Measurements from ENCODE around the gene SRSF12. TPM values are rescaled to one million over a fixed set of nuclear protein-coding genes. Genes with fewer than 3 reads are reported as not detected.
A peak's percentile ranks its signal among the peaks of the same experiment; 100 is the strongest.

The SRSF12 gene
- total RNA-seq, 2 experiments from 2014 or later, result 0.15 TPM; not detected in 1

DNA sequence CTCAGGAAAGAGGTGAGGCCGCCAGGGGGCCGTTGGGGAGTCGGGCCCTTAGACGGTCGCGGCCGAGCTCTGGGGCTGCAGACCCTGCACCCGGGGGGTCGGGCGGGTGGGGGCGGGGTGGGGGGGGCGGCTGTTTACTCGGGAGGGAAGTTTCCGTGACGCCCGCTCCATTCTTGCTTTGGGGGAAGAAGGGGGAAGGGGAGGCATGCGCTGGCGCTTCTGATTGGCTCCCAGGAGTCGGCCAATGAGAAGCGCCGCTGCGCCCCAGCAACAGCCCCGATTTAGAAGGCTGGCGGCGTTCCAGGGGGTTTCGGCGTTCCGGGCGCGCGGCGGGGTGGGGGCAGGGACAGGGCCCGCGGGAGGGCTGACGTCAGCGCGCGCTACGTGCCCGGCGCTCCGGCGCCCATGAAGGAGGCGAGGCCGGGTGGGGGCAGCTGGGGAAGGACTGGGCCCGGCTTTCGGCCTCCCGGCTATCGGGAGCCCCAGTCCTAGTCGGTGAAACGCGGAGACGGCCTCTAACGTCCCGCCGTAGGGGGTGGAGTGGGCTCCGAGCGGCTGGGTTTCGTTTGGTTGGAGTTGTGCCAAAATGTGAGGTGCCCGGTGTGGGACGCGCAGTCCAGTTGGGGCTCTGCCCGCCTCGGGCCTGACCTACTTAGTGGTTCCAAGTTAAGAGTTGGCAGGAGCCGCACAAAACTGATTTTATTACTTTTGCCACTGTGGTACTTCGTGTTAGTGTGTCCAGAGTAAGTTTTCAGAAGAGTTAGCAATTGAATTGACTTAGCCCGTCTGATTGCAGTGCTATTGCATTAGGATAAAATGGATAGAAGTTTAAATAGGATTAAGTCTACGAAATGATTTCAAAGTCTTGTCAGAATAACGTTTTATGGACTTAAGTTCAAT lies 36.2 kb downstream of the SRSF12 start:
- intact Hi-C loops (cut with micrococcal nuclease), result loop anchor here (2.0 to 10.0 kb wide), 10 partner anchors 217 to 1757 kb away; partner anchors contain the start of genes AKIRIN2, GJB7, LYRM2 and MAP3K7

DNA sequence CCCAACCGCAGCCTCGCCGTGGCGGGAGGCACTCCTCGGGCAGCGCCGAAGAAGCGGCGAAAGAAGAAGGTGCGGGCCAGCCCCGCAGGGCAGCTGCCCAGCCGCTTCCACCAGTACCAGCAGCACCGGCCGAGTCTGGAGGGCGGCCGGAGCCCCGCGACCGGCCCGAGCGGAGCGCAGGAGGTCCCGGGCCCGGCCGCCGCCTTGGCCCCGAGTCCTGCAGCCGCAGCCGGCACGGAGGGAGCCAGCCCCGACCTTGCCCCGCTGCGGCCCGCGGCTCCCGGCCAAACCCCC lies 36.8 kb downstream of the SRSF12 start:
- peaks cover 37% of the 10 kb centered on the region for H3K36me3 Mint-ChIP-seq (ENCODE audit: low read depth)
- H3K27me3 Mint-ChIP-seq (ENCODE audit: low read depth), result no peaks in the 10 kb centered on the region
- no peak for DNase-seq
- peak overlapping the region; percentile 99 for H3K27ac Mint-ChIP-seq
- intact Hi-C loops (cut with micrococcal nuclease), result loop anchor here (2.0 to 10.0 kb wide), 10 partner anchors 218 to 1756 kb away; partner anchors contain the start of genes AKIRIN2, GJB7, LYRM2 and MAP3K7
- peak overlapping the region; percentile 93 for H3K4me3 Mint-ChIP-seq
- H3K4me1 Mint-ChIP-seq (ENCODE audit: low read depth), result peaks cover 30% of the 10 kb centered on the region
- no peaks in the 10 kb centered on the region for H3K9me3 Mint-ChIP-seq
- CTCF ChIA-PET, result interaction anchor here (0.6 kb wide), 1 partner anchor 286 kb away, joined by 5 read pairs; no protein-coding TSS in a partner anchor

More for the DNA sequence above, 36.2 kb downstream of the SRSF12 start:
- Mint-ChIP-seq H3K27ac (peak overlapping the region; percentile 92), H3K9me3 (no peaks in the 10 kb centered on the region), H3K4me3 (peak overlapping the region; percentile 85), H3K36me3 (ENCODE audit: low read depth) (peaks cover 37% of the 10 kb centered on the region), H3K4me1 (ENCODE audit: low read depth) (peaks cover 33% of the 10 kb centered on the region), H3K27me3 (ENCODE audit: low read depth) (no peaks in the 10 kb centered on the region)
- peak; percentile 99 for DNase-seq
- CTCF ChIA-PET, result interaction anchor here (0.8 kb wide), 2 partner anchors 62 to 99 kb away, joined by 3 to 4 read pairs; no protein-coding TSS in a partner anchor

DNA sequence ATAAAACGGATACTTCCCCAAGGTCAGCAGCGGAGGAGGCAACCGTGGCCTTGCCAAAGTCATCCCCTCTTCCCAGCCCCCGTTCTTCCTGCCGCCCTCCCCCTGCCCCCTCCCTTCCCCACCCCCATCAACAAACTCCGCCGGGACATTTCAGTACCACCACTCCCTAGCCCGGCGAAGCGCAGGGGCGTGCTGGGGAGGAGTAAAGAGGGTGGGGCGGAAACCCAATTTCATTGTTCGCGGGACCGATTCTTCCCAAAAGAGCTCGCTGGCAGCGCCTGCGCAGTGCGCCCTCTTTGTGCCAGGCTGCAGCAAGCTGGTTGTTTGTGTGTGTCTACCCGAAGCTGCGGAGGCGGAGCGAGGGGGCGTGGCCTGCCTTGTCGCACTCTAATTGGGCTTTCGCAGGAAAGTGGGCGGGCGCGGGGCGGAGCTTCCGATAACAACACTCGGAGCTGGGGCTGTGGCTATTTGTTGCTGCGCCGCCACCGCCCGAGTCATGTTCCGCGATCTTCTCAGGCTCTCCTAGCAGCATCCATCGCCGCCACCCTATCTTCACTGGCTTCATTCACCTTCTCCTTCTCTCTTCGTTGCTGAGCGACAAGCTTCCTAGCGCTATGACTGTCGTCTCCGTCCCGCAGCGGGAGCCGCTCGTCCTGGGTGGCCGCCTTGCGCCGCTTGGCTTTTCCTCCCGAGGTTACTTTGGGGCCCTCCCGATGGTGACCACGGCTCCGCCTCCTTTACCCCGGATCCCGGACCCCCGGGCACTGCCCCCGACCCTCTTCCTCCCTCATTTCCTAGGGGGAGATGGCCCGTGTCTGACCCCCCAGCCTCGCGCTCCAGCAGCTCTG lies 37.4 kb downstream of the SRSF12 start, which contains the start of gene PNRC1:
PNRC1 (plus strand) TSS at position 471 of the 848 bp plus-strand sequence; CDS start at position 615, 144 bp downstream.
- Mint-ChIP-seq H3K27me3 (ENCODE audit: low read depth) (no peaks in the 10 kb centered on the region), H3K36me3 (ENCODE audit: low read depth) (peaks cover 34% of the 10 kb centered on the region), H3K4me1 (ENCODE audit: low read depth) (peaks cover 29% of the 10 kb centered on the region), H3K4me3 (peak within 1 kb of the TSS; percentile 93), H3K9me3 (no peaks in the 10 kb centered on the region), H3K27ac (peak within 1 kb of the TSS; percentile 99)
- peak; percentile 100 for DNase-seq
- intact Hi-C loops (cut with micrococcal nuclease), result loop anchor here (1.0 to 10.0 kb wide), 17 partner anchors 37 to 1756 kb away; partner anchors contain the start of genes AKIRIN2, CASP8AP2, GJB7 and LYRM2
- CTCF ChIA-PET, result interaction anchor here (0.6 to 3.1 kb wide), 7 partner anchors 12 to 287 kb away, joined by 3 to 23 read pairs (median 5); partner anchors contain the start of genes PM20D2 and SRSF12

DNA sequence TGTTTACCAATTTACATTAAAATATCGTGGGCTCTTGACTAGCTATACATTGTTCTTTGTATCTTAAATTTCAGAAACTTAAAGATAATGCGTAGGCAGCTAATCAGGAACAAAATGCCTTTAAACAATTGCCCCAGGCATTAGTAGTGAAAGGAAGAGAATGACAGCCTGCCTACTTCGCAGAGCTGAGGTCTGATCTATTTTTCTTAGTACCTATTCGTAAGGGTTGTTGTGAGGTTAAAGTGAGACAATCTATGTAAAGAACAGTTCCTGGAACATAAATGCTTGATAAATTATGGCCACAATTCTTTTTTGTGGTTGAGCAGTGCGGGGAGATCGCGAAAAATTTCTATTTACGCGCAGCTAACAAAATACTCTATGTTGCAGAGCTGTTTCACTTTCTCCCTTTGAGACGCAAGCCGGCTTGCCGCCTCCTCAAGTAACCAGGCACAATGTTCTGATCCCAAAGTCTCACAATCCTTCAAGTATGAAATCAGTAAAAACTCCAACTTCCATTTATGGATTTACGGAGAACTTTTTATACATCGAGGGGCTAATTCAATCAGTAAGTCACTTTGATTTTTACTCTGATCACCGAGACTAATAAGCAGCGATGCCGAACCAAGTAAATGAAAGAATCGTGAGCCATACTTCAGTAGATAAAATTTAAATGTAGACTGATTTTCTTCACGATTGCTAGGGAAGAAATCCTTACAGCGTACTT lies 38.2 kb downstream of the SRSF12 start:
- DNase-seq, result peak; percentile 65
- H3K4me1 Mint-ChIP-seq (ENCODE audit: low read depth), result peaks cover 20% of the 10 kb centered on the region
- peak overlapping the region; percentile 93 for H3K4me3 Mint-ChIP-seq
- peak overlapping the region; percentile 99 for H3K27ac Mint-ChIP-seq
- intact Hi-C loops (cut with micrococcal nuclease), result loop anchor here (1.0 to 10.0 kb wide), 20 partner anchors 19 to 1755 kb away; partner anchors contain the start of genes AKIRIN2, CASP8AP2, GJB7 and LYRM2
- CTCF ChIA-PET, result interaction anchor here (0.7 to 3.1 kb wide), 10 partner anchors 13 to 161 kb away, joined by 3 to 23 read pairs (median 5); partner anchors contain the start of genes PM20D2, RNGTT and SRSF12
- peaks cover 26% of the 10 kb centered on the region for H3K36me3 Mint-ChIP-seq (ENCODE audit: low read depth)
- H3K27me3 Mint-ChIP-seq (ENCODE audit: low read depth), result no peaks in the 10 kb centered on the region
- H3K9me3 Mint-ChIP-seq, result no peaks in the 10 kb centered on the region

DNA sequence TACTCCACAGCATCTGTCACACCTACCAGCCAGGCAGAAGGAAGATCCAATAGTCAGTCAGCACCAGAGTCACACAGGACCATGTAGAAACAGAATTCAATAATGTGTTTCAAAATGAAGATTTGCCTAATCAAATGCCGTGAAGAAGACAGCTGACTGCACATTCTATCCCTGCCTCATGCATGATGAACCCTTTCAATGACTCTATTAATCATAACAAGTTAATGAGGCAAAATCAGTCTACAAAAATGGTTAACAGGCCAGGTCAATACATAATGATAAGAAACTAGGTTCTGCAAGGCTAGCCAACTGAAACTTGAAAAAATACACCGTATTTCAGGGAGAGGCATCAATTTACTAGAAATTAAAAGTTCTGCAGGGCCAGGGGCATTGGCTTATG lies 44.0 kb downstream of the SRSF12 start:
- CTCF ChIA-PET, result interaction anchor here (0.7 kb wide), 1 partner anchor 22 kb away, joined by 5 read pairs; no protein-coding TSS in a partner anchor
- DNase-seq, result no peak
- peaks cover 5% of the 10 kb centered on the region for H3K4me1 Mint-ChIP-seq (ENCODE audit: low read depth)
- no peak overlapping the region for H3K4me3 Mint-ChIP-seq
- no peaks in the 10 kb centered on the region for H3K27me3 Mint-ChIP-seq (ENCODE audit: low read depth)
- intact Hi-C loops (cut with micrococcal nuclease), result no loop called here
- no peaks in the 10 kb centered on the region for H3K36me3 Mint-ChIP-seq (ENCODE audit: low read depth)
- no peaks in the 10 kb centered on the region for H3K9me3 Mint-ChIP-seq
- H3K27ac Mint-ChIP-seq, result no peak overlapping the region

DNA sequence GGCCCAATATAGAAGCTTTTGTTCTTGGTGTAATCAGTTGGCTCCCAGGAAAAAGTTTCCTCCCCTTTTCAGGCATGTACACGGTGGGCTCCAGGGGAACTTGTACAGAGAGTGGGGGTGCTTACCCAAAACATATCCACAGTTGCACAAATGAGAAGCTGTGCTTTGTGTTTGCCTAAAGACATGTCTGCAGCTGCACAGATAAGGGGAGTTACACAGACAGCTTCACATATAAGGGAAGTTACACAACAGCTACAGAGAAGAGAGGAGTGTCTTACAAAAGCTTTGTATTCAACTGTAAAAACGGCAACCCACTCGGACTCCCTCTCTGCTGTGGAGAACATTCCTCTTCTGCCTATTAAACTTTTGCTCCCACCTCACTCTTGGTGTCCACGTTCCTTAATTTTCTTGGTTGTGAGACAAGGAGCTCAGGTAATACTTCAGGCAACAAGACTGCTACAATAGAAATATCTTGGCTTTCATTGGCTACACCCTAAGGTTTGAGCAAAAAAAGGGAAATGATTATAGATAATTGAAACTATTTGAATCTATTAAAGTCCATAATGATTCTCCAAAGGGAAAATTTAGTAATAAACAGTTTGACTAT lies 44.8 kb downstream of the SRSF12 start:
- intact Hi-C loops (cut with micrococcal nuclease), result no loop called here

DNA sequence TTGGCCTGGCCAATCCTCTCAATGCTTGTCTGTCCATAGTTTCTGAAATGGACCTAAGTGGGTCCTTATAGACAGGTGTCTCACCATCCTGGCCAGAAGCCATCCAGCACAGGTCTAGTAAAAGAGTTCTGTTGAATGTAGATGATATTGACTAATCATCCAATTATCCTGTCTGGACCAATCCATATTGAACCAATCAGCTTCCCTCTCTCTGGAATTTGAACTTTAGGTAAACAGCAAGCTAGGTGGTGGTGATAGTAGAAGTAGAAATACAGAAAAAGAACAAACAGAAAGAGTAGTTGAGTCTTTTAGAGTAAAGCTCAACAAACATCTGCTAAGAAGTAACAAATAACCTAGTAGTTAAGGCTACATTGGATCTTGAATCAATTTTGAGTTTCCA lies 46.8 kb downstream of the SRSF12 start:
- no peaks in the 10 kb centered on the region for H3K27me3 Mint-ChIP-seq (ENCODE audit: low read depth)
- intact Hi-C loops (cut with micrococcal nuclease), result no loop called here
- H3K9me3 Mint-ChIP-seq, result no peaks in the 10 kb centered on the region
- no peak overlapping the region for H3K27ac Mint-ChIP-seq
- H3K4me1 Mint-ChIP-seq (ENCODE audit: low read depth), result no peaks in the 10 kb centered on the region
- no peak for DNase-seq
- no peaks in the 10 kb centered on the region for H3K36me3 Mint-ChIP-seq (ENCODE audit: low read depth)
- H3K4me3 Mint-ChIP-seq, result no peak overlapping the region
- CTCF ChIA-PET, result no interaction called here

More for the DNA sequence above, 44.8 kb downstream of the SRSF12 start:
- H3K27me3 Mint-ChIP-seq (ENCODE audit: low read depth), result no peaks in the 10 kb centered on the region
- H3K9me3 Mint-ChIP-seq, result no peaks in the 10 kb centered on the region
- no peak overlapping the region for H3K4me3 Mint-ChIP-seq
- CTCF ChIA-PET, result interaction anchor here (1.2 kb wide), 1 partner anchor 90 kb away, joined by 3 read pairs; no protein-coding TSS in a partner anchor
- H3K36me3 Mint-ChIP-seq (ENCODE audit: low read depth), result no peaks in the 10 kb centered on the region
- no peak for DNase-seq
- H3K4me1 Mint-ChIP-seq (ENCODE audit: low read depth), result no peaks in the 10 kb centered on the region
- H3K27ac Mint-ChIP-seq, result no peak overlapping the region

DNA sequence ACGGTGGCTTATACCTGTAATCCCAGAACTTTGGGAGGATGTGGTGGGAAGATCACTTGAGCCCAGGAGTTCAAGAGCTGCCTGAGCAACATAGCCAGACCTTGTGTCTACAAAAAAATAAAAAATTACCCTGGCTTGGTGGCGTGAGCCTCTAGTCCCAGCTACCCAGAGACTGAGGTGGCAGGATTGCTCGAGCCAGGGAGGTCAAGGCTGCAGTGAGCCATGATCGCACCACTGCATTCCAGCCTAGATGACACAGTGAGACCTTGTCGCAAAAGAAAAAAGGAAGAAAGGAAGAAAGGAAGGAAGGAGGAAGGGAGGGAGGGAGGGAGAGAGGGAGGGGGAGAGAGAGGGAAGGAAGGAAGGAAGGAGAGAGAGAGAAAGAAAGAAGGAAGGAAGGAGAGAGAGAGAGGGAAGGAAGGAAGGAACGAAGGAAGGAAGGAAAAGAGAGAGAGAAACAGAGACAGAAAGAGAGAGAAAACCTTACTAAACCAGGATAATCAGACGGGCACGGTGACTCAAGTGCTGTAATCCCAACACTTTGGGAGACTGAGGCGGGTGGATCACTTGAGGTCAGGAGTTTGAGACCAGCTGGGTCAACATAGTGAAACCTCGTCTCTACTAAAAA lies 48.2 kb downstream of the SRSF12 start:
- no peaks in the 10 kb centered on the region for H3K9me3 Mint-ChIP-seq
- no peak for DNase-seq
- H3K4me1 Mint-ChIP-seq (ENCODE audit: low read depth), result no peaks in the 10 kb centered on the region
- CTCF ChIA-PET, result no interaction called here
- intact Hi-C loops (cut with micrococcal nuclease), result no loop called here
- no peak overlapping the region for H3K27ac Mint-ChIP-seq
- no peaks in the 10 kb centered on the region for H3K27me3 Mint-ChIP-seq (ENCODE audit: low read depth)
- H3K36me3 Mint-ChIP-seq (ENCODE audit: low read depth), result no peaks in the 10 kb centered on the region
- H3K4me3 Mint-ChIP-seq, result no peak overlapping the region

DNA sequence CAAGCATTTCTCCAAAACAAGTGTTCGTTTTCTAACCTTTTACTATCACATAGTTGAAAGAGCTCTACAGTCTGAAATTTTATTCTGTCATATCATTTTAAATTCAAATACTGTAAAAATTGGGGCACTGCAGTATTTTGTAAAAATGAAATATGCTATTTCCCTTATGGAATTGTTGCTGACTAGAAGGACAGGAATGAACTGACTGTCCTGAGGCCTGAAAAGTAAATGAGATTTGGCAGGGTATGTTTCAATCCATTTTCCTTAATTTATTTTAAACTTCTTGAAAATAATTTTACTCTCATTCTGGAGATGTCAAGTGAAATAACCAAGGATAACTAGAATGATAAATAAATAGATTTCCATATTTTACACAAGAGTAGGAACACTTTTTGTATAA lies 49.2 kb downstream of the SRSF12 start:
- CTCF ChIA-PET, result interaction anchor here (0.6 kb wide), 1 partner anchor 1488 kb away, joined by 3 read pairs; no protein-coding TSS in a partner anchor
- H3K9me3 Mint-ChIP-seq, result no peaks in the 10 kb centered on the region
- H3K4me1 Mint-ChIP-seq (ENCODE audit: low read depth), result no peaks in the 10 kb centered on the region

DNA sequence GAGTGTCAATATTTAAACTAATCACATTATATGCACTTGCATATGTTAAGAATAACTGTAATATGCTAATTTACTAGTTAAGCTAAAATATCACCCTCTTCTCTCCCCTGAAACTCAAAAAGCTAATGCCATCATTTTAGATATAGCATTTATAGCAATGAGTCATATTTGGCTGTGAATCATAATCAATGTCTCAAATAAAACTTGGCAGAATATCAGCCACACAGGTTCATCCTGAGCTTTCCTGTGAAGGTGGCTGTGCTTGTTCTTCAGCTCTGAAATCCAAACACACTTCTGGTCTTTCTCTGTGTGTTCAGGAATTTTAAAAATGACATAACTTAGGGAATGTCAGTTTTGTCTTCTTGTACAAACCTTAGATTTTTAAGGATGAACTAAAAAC lies 50.1 kb downstream of the SRSF12 start:
- CTCF ChIA-PET, result interaction anchor here (1.2 kb wide), 2 partner anchors 13 to 103 kb away, joined by 3 read pairs; partner anchors contain the start of gene PNRC1
- Mint-ChIP-seq H3K4me1 (ENCODE audit: low read depth) (no peaks in the 10 kb centered on the region), H3K4me3 (no peak overlapping the region), H3K27me3 (ENCODE audit: low read depth) (no peaks in the 10 kb centered on the region), H3K36me3 (ENCODE audit: low read depth) (no peaks in the 10 kb centered on the region), H3K9me3 (no peaks in the 10 kb centered on the region), H3K27ac (no peak overlapping the region)
- DNase-seq, result no peak
- intact Hi-C loops (cut with micrococcal nuclease), result no loop called here

More for the DNA sequence above, 49.2 kb downstream of the SRSF12 start:
- no peak overlapping the region for H3K27ac Mint-ChIP-seq
- no peaks in the 10 kb centered on the region for H3K36me3 Mint-ChIP-seq (ENCODE audit: low read depth)
- no peak overlapping the region for H3K4me3 Mint-ChIP-seq
- intact Hi-C loops (cut with micrococcal nuclease), result no loop called here
- H3K27me3 Mint-ChIP-seq (ENCODE audit: low read depth), result no peaks in the 10 kb centered on the region
- no peak for DNase-seq

Data from activated naive CD4-positive, alpha-beta T cell treated with anti-CD3 and anti-CD28 coated beads for 36 hours (primary cell).